Activated T-cell treated with anti-CD3 and anti-CD28 coated beads, Interleukin-2, amount 50 U/mL, for 4 hours (primary cell): ENCODE measurements around the gene STEAP1B. TPM values are rescaled to one million over a fixed set of nuclear protein-coding genes. Genes with fewer than 3 reads are reported as not detected.

Source experiments
- ATAC-seq, 2 donors: fragments of 200-7000 bp; cut with Tn5 transposase; one replicate each; pipeline ENCODE4 v1.10.0; 2021
- DNase-seq: peaks from one replicate; pipeline ENCODE4 v3.0.0-alpha.2; 2020
- H3K27me3 Mint-ChIP-seq: one replicate; pipeline ENCODE4 v1.8.0; 2021; ENCODE audit warnings: low read depth, mixed read lengths
- H3K36me3 Mint-ChIP-seq: one replicate; pipeline ENCODE4 v1.8.0; 2022; ENCODE audit warnings: mixed read lengths; ENCODE audit not compliant: insufficient read depth
- H3K4me1 Mint-ChIP-seq: one replicate; pipeline ENCODE4 v1.8.0; 2021; ENCODE audit warnings: low read depth, mixed read lengths
- H3K4me3 Mint-ChIP-seq: one replicate; pipeline ENCODE4 v1.8.0; 2021; ENCODE audit warnings: mild to moderate bottlenecking, moderate library complexity, mixed read lengths
- H3K9me3 Mint-ChIP-seq: one replicate; pipeline ENCODE4 v1.8.0; 2021; ENCODE audit warnings: mixed read lengths
- total RNA-seq, 3 donors: library from RNA; stranded (reverse); gene quantifications; one replicate each; pipeline ENCODE4 v1.2.1, GENCODE V29; 2021

Gene STEAP1B
- total RNA-seq, 3 donors from 2014 or later = 0.20 to 0.33 (median 0.24) TPM

DNA sequence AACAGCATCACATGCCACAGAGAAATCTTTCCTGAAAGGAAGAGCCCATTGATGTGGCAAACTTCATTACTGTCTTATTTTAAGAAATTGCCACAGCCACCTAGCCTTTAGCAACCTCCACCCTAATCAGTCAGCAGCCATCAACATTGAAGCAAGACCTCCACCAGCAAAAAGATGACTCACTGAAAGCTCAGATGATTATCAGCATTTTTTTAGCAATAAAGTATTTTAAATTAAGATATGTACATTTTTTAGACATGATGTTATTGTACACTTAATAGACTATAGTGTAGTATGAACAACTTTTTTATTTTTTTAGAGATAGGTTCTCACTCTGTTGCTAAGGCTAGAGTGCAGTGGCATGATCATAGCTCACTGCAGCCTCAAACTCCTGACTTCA, 14.8 kb downstream of the STEAP1B start:
- H3K36me3 Mint-ChIP-seq = no peaks in the 10 kb centered on the region
- ATAC-seq (no peak), DNase-seq (no peak)
- no peaks in the 10 kb centered on the region for H3K9me3 Mint-ChIP-seq
- no peaks in the 10 kb centered on the region for H3K4me1 Mint-ChIP-seq
- no peak overlapping the region for H3K4me3 Mint-ChIP-seq
- H3K27me3 Mint-ChIP-seq = peaks cover 12% of the 10 kb centered on the region

DNA sequence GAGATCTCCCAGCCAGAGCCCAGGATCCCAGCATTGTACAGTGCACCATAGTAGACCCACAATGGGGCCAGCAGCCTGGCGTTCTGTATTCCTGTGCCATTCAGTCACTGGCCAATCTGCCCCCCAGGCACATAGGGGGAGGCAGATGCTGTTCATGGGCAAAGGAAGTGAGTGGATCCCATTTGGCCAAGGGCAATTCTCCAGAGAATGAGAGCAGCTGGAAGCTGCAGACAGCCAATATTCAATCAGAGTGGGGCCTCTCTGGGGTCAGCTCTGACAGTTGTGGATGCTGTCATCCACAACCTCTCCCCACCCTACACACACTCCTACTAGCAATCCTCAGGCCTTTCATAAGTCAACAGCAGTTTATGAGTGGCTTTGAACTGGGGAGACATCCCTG, 17.5 kb downstream of the STEAP1B start:
- no peak for ATAC-seq
- DNase-seq = no peak
- Mint-ChIP-seq H3K27me3 (no peaks in the 10 kb centered on the region), H3K4me1 (no peaks in the 10 kb centered on the region), H3K9me3 (no peaks in the 10 kb centered on the region), H3K36me3 (no peaks in the 10 kb centered on the region), H3K4me3 (no peak overlapping the region)

- no peak overlapping the region for H3K4me3 Mint-ChIP-seq
- ATAC-seq = no peak
- H3K27me3 Mint-ChIP-seq = no peaks in the 10 kb centered on the region
- H3K9me3 Mint-ChIP-seq = no peaks in the 10 kb centered on the region
- DNase-seq = no peak
- no peaks in the 10 kb centered on the region for H3K4me1 Mint-ChIP-seq
- H3K36me3 Mint-ChIP-seq = no peaks in the 10 kb centered on the region
Measured at GRCh38 chr7:22481726-22482125, 18.3 kb downstream of the STEAP1B start.

- ATAC-seq = no peak
- no peaks in the 10 kb centered on the region for H3K9me3 Mint-ChIP-seq
Measured at GRCh38 chr7:22480523-22481075, 19.4 kb downstream of the STEAP1B start.

DNA sequence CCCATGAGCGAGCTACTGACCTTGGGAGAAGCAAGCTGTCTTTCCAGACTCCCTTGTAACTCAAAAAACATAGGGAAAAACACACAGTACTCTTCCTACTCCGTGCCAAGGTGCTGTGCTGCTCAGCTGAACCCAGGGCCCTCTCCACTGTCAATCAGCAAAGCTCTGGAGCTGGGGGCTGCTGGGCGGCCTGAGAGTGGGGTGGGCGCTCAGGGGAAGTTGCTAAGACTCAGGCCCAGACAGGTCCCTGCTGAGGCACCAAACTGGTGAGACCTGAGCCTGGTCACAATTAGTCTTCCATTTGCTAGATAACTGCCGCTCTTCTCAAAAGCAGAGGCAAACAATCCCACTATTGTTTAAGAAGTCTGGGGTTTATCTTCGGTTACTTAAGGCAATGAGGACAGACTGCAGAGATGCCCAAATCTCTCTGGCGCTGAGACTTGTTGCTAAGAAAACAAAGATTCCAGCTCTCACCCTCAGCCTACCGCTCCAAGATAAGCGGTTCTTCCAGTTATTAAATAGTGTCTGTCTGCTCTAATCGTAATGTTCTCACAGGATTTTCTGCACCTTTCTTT, 22.0 kb downstream of the STEAP1B start:
- Mint-ChIP-seq H3K4me3 (no peak overlapping the region), H3K9me3 (no peaks in the 10 kb centered on the region), H3K4me1 (no peaks in the 10 kb centered on the region), H3K36me3 (no peaks in the 10 kb centered on the region), H3K27me3 (no peaks in the 10 kb centered on the region)
- ATAC-seq (no peak), DNase-seq (no peak)

More at GRCh38 chr7:22480523-22481075, 19.4 kb downstream of the STEAP1B start:
- DNase-seq = no peak
- Mint-ChIP-seq H3K27me3 (no peaks in the 10 kb centered on the region), H3K4me1 (no peaks in the 10 kb centered on the region), H3K4me3 (no peak overlapping the region), H3K36me3 (no peaks in the 10 kb centered on the region)

GRCh38 chr7:22477262-22477661, 22.7 kb downstream of the STEAP1B start:
- Mint-ChIP-seq H3K4me1 (no peaks in the 10 kb centered on the region), H3K4me3 (no peak overlapping the region), H3K9me3 (no peaks in the 10 kb centered on the region), H3K27me3 (no peaks in the 10 kb centered on the region), H3K36me3 (no peaks in the 10 kb centered on the region)
- ATAC-seq (no peak), DNase-seq (no peak)

- Mint-ChIP-seq H3K4me1 (no peaks in the 10 kb centered on the region), H3K27me3 (no peaks in the 10 kb centered on the region), H3K4me3 (no peak overlapping the region), H3K9me3 (no peaks in the 10 kb centered on the region), H3K36me3 (no peaks in the 10 kb centered on the region)
- ATAC-seq (no peak), DNase-seq (no peak)
Measured at GRCh38 chr7:22476824-22477223, 23.2 kb downstream of the STEAP1B start.

DNA sequence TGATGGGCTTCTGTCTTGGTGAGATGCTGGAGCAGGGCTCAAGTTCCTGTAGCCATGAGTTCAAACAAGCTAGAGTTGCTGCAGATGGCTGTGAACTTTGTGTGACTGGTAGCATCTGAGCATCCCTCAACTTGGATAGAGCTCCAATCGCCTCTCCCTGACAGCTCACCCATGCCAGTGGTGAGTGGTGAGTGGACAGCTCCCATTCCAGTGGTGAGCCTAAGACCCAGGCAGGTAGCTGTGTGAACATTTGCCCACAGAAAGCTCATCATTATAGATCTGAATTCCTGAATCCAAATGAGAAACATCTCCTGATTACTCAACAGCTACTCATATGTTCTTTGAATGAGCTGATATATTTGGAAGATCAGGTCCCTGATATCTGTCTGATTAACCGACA, 25.3 kb downstream of the STEAP1B start:
- no peak overlapping the region for H3K4me3 Mint-ChIP-seq
- H3K9me3 Mint-ChIP-seq = no peaks in the 10 kb centered on the region
- ATAC-seq (no peak), DNase-seq (no peak)
- no peaks in the 10 kb centered on the region for H3K36me3 Mint-ChIP-seq
- H3K27me3 Mint-ChIP-seq = no peaks in the 10 kb centered on the region
- H3K4me1 Mint-ChIP-seq = no peaks in the 10 kb centered on the region

DNA sequence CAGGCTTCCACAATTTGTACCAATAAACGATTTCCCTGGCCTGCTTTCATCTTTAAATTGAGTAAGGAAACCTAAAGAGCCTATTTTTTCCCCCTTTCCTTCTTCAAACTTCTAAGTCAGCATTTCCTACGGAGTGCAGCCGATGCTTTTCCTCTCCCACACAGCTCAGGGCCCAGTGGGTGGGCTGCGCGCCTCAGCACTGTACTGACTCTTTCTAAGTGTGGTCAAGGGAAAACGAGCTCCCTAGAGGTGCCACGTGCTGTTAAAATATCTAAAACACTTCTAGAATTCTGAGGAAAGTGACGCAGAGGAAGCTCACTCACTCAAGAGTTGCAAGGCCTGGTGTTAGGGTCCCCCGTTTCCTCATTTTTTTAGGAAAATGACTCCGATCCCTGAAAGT, 29.0 kb downstream of the STEAP1B start:
- Mint-ChIP-seq H3K36me3 (no peaks in the 10 kb centered on the region), H3K9me3 (no peaks in the 10 kb centered on the region), H3K4me3 (no peak overlapping the region), H3K4me1 (no peaks in the 10 kb centered on the region), H3K27me3 (no peaks in the 10 kb centered on the region)
- ATAC-seq (no peak), DNase-seq (no peak)

GRCh38 chr7:22469371-22470143, 30.4 kb downstream of the STEAP1B start:
- H3K4me3 Mint-ChIP-seq = no peak overlapping the region
- no peaks in the 10 kb centered on the region for H3K9me3 Mint-ChIP-seq
- H3K27me3 Mint-ChIP-seq = no peaks in the 10 kb centered on the region
- no peaks in the 10 kb centered on the region for H3K4me1 Mint-ChIP-seq
- no peaks in the 10 kb centered on the region for H3K36me3 Mint-ChIP-seq
- no peak for DNase-seq
- ATAC-seq = no peak

DNA sequence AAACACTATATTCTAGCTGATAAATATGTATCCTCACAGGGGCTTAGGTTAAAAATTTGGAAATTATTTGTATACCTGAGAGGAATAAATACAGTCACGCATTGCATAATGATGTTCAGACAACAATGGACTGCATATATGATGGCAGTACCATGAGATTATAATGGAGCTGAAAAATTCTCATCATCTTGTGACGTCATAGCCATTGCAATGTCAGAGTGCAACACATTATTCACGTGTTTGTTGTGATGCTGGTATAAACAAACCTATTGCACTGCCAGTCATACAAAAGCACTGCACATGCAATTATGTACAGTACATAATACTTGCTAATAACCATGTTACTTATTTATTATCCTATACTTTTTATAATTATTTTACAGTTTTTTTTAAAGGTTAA, 31.4 kb downstream of the STEAP1B start:
- DNase-seq (no peak), ATAC-seq (no peak)
- Mint-ChIP-seq H3K4me1 (no peaks in the 10 kb centered on the region), H3K9me3 (no peaks in the 10 kb centered on the region), H3K27me3 (no peaks in the 10 kb centered on the region), H3K36me3 (no peaks in the 10 kb centered on the region), H3K4me3 (no peak overlapping the region)

- ATAC-seq (no peak), DNase-seq (no peak)
- Mint-ChIP-seq H3K36me3 (no peaks in the 10 kb centered on the region), H3K4me1 (no peaks in the 10 kb centered on the region), H3K9me3 (no peaks in the 10 kb centered on the region), H3K4me3 (no peak overlapping the region), H3K27me3 (peaks cover 5% of the 10 kb centered on the region)
Measured at GRCh38 chr7:22464299-22464698, 35.7 kb downstream of the STEAP1B start.

DNA sequence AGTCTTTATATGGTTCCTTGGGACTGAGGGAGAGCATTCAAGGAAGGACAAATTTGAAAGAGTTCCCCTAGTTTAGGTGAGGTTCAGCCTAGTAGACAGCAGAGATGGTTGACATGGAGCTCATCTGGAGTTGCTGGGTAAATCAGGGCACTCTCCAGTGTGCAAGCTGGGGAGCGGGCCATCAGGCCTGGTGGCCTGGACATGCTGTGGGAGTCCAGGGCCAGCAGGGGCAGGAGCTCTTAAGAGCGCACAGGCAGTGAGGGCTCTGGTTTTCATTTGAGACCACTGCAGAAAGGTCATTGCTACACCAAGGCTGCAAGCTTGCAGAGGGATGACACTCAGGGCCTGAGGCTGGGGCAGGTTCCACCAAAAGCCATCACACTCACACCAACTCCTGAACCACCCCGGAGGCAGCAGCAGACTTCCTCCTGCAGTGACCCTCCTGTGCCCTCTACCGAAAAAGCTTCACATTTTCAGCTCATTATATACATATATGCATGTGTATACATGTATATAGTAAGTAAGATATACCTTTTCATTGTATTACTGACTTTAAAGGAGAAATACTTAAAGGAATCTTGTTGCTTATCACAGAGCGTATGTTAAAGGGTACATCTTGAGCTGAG, 39.5 kb downstream of the STEAP1B start:
- Mint-ChIP-seq H3K9me3 (no peaks in the 10 kb centered on the region), H3K4me1 (no peaks in the 10 kb centered on the region), H3K27me3 (peaks cover 10% of the 10 kb centered on the region), H3K4me3 (no peak overlapping the region), H3K36me3 (no peaks in the 10 kb centered on the region)
- ATAC-seq (no peak), DNase-seq (no peak)

DNA sequence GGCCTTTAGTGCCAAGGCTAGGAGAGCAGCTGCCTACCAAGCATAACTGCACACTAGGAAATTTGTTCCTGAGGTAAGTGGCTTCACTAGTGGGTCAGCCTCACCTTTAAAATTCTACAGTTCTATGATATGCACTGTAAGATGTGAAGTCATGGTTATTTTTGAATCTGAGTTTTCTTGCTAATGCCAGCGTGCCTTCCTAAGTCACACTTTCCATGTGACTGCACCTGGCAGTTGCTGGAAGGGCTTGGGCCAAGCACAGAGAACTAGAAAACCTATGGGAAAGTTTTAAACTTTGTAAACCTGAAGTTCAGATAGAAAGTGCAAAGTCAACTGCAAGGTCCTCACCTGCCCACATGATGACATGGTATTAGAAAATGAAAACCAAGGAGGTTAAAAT, 42.5 kb downstream of the STEAP1B start:
- Mint-ChIP-seq H3K4me1 (no peaks in the 10 kb centered on the region), H3K9me3 (no peaks in the 10 kb centered on the region), H3K36me3 (no peaks in the 10 kb centered on the region), H3K27me3 (peaks cover 27% of the 10 kb centered on the region), H3K4me3 (no peak overlapping the region)
- no peak for DNase-seq
- no peak for ATAC-seq

DNA sequence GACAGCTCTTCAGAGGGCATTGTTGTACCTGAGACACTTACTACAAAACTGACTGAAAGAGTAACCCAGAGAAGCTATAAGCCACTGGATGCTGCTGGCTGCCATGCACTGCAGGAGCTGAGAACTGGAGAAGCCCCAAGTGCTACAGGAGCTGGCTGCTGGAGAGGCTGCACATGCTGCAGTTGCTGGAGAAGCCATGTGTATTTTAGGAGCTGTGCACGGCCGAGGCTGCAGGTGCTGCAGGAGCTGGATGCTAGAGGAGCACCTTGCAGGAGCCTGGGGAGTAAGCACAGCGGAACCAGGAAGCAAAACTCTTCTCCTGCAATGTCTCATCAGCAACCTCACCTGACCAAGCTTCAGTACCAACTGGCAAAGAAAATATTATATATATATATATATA, 45.5 kb downstream of the STEAP1B start:
- no peak for DNase-seq
- H3K27me3 Mint-ChIP-seq = peaks cover 38% of the 10 kb centered on the region
- H3K36me3 Mint-ChIP-seq = no peaks in the 10 kb centered on the region
- H3K4me1 Mint-ChIP-seq = no peaks in the 10 kb centered on the region
- no peak for ATAC-seq
- no peak overlapping the region for H3K4me3 Mint-ChIP-seq
- no peaks in the 10 kb centered on the region for H3K9me3 Mint-ChIP-seq
